ENCODE measurements around the gene PGD. TPM values are rescaled to one million over a fixed set of nuclear protein-coding genes. Genes with fewer than 3 reads are reported as not detected.

The PGD gene
- total RNA-seq, 4 donors from 2014 or later, result 42.3 to 78.8 (median 77.7) TPM

DNA sequence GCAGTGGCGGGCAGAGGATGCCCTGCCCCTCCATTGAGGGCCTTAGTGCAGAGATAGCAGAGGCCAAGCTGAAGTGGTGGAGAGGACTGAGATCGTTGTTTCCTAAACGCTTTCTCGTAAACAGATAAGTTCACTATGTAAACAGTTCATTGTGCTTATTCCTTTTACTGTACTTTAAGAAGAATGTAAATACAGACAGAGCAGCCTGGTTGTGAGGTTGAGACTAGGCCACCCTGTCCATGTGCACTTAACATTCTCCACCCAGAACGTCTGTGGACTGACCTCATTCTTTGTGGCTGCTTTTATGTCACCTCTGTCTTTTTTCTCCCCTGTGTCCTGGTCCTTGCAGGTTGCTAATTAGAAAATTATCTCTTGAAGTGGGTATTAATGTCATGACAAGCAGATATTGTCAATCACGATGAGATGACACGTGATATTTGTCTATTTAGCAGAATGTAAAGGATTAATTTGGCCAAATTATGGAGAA lies 39.9 kb downstream of the PGD start:
- Histone ChIP-seq H3K27me3 (no peaks in the 10 kb centered on the region), H3K9me3 (no peaks in the 10 kb centered on the region), H3K4me3 (no peak overlapping the region), H3K27ac (no peak overlapping the region), H3K36me3 (peaks cover 4% of the 10 kb centered on the region), H3K4me1 (no peaks in the 10 kb centered on the region)
- no peak for DNase-seq (ENCODE audit: low spot score in 2 of 2)
- 84% methylated on average over 7 of the region's 7 CpGs for WGBS
- TF ChIP-seq EP300 (IDR thresholded peaks at IDR 0.05), result no peak
- no peak for TF ChIP-seq POLR2A (IDR thresholded peaks at IDR 0.05)
- TF ChIP-seq, protein P1, sequence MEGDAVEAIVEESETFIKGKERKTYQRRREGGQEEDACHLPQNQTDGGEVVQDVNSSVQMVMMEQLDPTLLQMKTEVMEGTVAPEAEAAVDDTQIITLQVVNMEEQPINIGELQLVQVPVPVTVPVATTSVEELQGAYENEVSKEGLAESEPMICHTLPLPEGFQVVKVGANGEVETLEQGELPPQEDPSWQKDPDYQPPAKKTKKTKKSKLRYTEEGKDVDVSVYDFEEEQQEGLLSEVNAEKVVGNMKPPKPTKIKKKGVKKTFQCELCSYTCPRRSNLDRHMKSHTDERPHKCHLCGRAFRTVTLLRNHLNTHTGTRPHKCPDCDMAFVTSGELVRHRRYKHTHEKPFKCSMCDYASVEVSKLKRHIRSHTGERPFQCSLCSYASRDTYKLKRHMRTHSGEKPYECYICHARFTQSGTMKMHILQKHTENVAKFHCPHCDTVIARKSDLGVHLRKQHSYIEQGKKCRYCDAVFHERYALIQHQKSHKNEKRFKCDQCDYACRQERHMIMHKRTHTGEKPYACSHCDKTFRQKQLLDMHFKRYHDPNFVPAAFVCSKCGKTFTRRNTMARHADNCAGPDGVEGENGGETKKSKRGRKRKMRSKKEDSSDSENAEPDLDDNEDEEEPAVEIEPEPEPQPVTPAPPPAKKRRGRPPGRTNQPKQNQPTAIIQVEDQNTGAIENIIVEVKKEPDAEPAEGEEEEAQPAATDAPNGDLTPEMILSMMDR (IDR thresholded peaks at IDR 0.05), result no peak
- no peak for TF ChIP-seq POLR2AphosphoS5 (IDR thresholded peaks at IDR 0.05)

DNA sequence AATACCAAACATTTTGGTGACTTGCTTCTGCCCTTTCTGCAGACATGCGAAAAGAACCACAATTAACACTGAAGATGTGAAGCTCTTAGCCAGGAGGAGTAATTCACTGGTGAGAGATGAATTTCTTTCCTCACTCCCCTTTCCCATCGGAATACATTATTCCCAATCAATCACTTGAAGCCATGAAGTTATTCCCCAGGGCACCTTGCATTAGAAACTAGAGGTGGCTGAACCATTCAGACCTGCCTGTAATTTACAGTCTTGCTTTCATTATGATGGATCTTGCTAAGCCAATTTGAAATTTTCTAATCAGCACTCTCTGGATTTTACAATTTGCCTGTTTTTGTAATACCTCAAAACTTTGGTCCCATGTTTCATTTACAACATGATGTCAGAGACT lies 41.4 kb downstream of the PGD start:
- DNase-seq (ENCODE audit: low spot score in 2 of 2), result no peak
- no peak overlapping the region for H3K4me3 ChIP-seq
- WGBS, result 89% methylated on average over 2 of the region's 2 CpGs

DNA sequence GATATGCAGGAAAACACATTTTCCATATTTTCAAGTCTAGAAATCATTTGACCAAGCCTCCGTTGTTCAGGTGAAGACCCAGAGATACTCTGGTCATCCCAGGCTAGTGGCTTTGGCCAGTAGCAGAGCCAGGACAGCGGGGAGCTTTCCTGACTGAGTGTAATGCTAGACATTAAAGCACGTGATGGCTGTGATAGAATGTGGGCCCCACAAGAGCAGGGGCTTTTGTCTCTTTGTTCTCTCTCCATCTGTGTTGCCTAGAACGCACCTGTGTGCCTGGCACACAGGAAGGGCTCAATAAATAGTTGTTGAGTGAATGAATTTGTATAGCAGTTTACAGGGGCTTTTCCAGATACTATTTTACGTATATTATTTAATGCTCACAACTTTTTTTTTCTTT lies 41.9 kb downstream of the PGD start:
- TF ChIP-seq EP300 (IDR thresholded peaks at IDR 0.05) (no peak), POLR2AphosphoS5 (IDR thresholded peaks at IDR 0.05) (no peak), POLR2A (IDR thresholded peaks at IDR 0.05) (no peak)
- TF ChIP-seq, protein P1 (IDR thresholded peaks at IDR 0.05), result no peak
- WGBS, result 91% methylated on average over 5 of the region's 5 CpGs
- Histone ChIP-seq H3K36me3 (peaks cover 4% of the 10 kb centered on the region), H3K4me1 (no peaks in the 10 kb centered on the region), H3K27me3 (no peaks in the 10 kb centered on the region), H3K4me3 (no peak overlapping the region), H3K9me3 (no peaks in the 10 kb centered on the region), H3K27ac (no peak overlapping the region)
- no peak for DNase-seq (ENCODE audit: low spot score in 2 of 2)

More for the DNA sequence above, 41.4 kb downstream of the PGD start:
- H3K9me3 ChIP-seq, result no peaks in the 10 kb centered on the region
- H3K4me1 ChIP-seq, result no peaks in the 10 kb centered on the region
- H3K27me3 ChIP-seq, result no peaks in the 10 kb centered on the region
- TF ChIP-seq POLR2AphosphoS5 (IDR thresholded peaks at IDR 0.05) (no peak), EP300 (IDR thresholded peaks at IDR 0.05) (no peak), POLR2A (IDR thresholded peaks at IDR 0.05) (no peak)
- TF ChIP-seq, protein P1 (IDR thresholded peaks at IDR 0.05), result no peak
- H3K36me3 ChIP-seq, result peaks cover 4% of the 10 kb centered on the region
- no peak overlapping the region for H3K27ac ChIP-seq

DNA sequence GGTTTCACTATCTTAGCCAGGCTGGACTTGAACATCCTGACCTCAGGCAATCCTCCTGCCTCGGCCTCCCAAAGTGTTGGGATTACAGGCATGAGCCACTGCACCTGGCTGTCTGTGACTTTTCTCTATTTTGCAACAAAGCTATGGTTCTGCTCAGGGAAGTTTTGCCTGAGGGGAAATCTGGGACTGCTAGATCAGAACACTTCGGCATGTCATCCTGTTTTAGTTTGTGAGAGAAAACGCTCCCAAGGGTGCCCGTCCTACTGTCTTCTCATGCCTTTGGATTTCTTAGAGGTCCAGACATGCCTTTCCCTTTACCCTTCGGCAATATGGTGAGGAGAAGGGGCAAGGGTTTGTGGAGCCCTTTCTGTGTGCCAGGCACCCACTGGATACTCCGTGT lies 45.4 kb downstream of the PGD start:
- DNase-seq (ENCODE audit: low spot score in 2 of 2), result no peak
- peaks cover 4% of the 10 kb centered on the region for H3K36me3 ChIP-seq
- no peak overlapping the region for H3K4me3 ChIP-seq
- no peaks in the 10 kb centered on the region for H3K9me3 ChIP-seq
- TF ChIP-seq EP300 (IDR thresholded peaks at IDR 0.05) (no peak), POLR2AphosphoS5 (IDR thresholded peaks at IDR 0.05) (no peak), POLR2A (IDR thresholded peaks at IDR 0.05) (no peak)
- TF ChIP-seq, protein P1 (IDR thresholded peaks at IDR 0.05), result no peak
- H3K4me1 ChIP-seq, result no peaks in the 10 kb centered on the region
- H3K27me3 ChIP-seq, result no peaks in the 10 kb centered on the region
- H3K27ac ChIP-seq, result no peak overlapping the region
- WGBS, result 59% methylated on average over 6 of the region's 6 CpGs

DNA sequence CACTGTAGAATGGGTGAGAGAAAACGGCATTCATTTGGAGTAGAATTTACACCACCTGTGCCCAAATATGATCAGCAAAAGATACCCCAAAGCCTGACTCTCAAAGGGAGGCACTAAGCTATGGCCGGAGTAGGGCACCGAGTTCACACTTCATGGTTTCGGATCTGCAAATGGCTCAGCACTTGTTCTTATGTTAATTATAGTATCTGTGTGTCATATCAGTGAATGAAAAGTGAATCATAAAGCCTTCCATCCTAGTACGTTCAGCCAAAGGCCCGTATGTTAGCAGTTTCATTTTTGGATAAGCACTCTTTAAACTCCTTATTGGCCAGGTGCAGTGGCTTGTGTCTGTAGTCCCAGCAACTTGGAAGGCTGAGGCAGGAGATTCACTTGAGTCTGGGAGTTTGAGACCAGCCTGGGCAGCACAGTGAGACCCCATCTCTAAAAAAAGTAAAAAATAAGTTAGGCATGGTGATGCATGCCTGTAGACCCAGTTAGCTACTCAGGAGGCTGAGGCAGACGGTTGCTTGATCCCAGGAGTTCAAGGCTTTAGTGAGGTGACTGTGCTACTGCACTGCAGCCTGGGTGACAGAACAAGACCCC lies 46.0 kb downstream of the PGD start:
- peaks cover 4% of the 10 kb centered on the region for H3K36me3 ChIP-seq
- no peak for DNase-seq (ENCODE audit: low spot score in 2 of 2)
- 67% methylated on average over 7 of the region's 7 CpGs for WGBS
- TF ChIP-seq EP300 (IDR thresholded peaks at IDR 0.05) (no peak), POLR2AphosphoS5 (IDR thresholded peaks at IDR 0.05) (no peak), POLR2A (IDR thresholded peaks at IDR 0.05) (no peak)
- TF ChIP-seq, protein P1 (IDR thresholded peaks at IDR 0.05), result no peak
- no peaks in the 10 kb centered on the region for H3K27me3 ChIP-seq
- H3K27ac ChIP-seq, result no peak overlapping the region
- H3K9me3 ChIP-seq, result no peaks in the 10 kb centered on the region
- no peaks in the 10 kb centered on the region for H3K4me1 ChIP-seq
- no peak overlapping the region for H3K4me3 ChIP-seq

Data from suprapubic skin (tissue), 4 donors.